NT2/D1 (cell line): ENCODE results near the gene LAD1.

Experiments used
- DNase-seq: peaks from one replicate; pipeline ENCODE4 v3.0.0-alpha.2; 2011; ENCODE audit warnings: low read depth, low spot score
- H3K27me3 ChIP-seq: 2 replicates; pipeline ENCODE4 v1.6.0; 2011; ENCODE audit warnings: mild to moderate bottlenecking; ENCODE audit not compliant: insufficient read length, insufficient read depth
- H3K36me3 ChIP-seq: 2 replicates; pipeline ENCODE4 v1.6.1; 2011; ENCODE audit warnings: mild to moderate bottlenecking, low read length, mixed read lengths; ENCODE audit not compliant: insufficient read depth, insufficient read length
- H3K4me1 ChIP-seq: 2 replicates; pipeline ENCODE4 v1.5.1; 2011; ENCODE audit not compliant: insufficient read depth, insufficient read length
- H3K4me3 ChIP-seq: 2 replicates; pipeline ENCODE4 v1.5.1; 2011; ENCODE audit warnings: low read depth; ENCODE audit not compliant: insufficient read length
- H3K9ac ChIP-seq: 2 replicates; pipeline ENCODE4 v1.6.0; 2011; ENCODE audit warnings: low read depth; ENCODE audit not compliant: insufficient read length
- H3K9me3 ChIP-seq: 2 replicates; pipeline ENCODE4 v1.5.1; 2011; ENCODE audit warnings: mild to moderate bottlenecking, low read length; ENCODE audit not compliant: insufficient read depth
- SUZ12 ChIP-seq: IDR thresholded peaks from 2 replicates; pipeline ENCODE4 v1.6.1; 2011; ENCODE audit not compliant: insufficient read length, insufficient read depth; ENCODE audit errors: extremely low read depth
- YY1 ChIP-seq: IDR thresholded peaks from 2 replicates; pipeline ENCODE4 v1.6.1; 2011; ENCODE audit not compliant: insufficient read length, insufficient read depth
- ZNF274 ChIP-seq: IDR thresholded peaks from 2 replicates; pipeline ENCODE4 v1.6.1; 2011; ENCODE audit warnings: mild to moderate bottlenecking, low read depth, low read length

Gene LAD1

GRCh38 chr1:201347498-201348210, 51.5 kb downstream of the LAD1 start:
- TF ChIP-seq SUZ12 (no peak), ZNF274 (no peak), YY1 (no peak)
- no peak for DNase-seq
- no peaks in the 10 kb centered on the region for H3K9me3 ChIP-seq
- no peaks in the 10 kb centered on the region for H3K27me3 ChIP-seq
- peaks cover 8% of the 10 kb centered on the region for H3K4me1 ChIP-seq
- no peak overlapping the region for H3K9ac ChIP-seq
- no peaks in the 10 kb centered on the region for H3K36me3 ChIP-seq
- H3K4me3 ChIP-seq: no peak overlapping the region

- Histone ChIP-seq H3K36me3 (no peaks in the 10 kb centered on the region), H3K9me3 (no peaks in the 10 kb centered on the region), H3K4me3 (no peak overlapping the region), H3K9ac (no peak overlapping the region), H3K4me1 (peaks cover 8% of the 10 kb centered on the region), H3K27me3 (no peaks in the 10 kb centered on the region)
- no peak for TF ChIP-seq ZNF274
- no peak for TF ChIP-seq YY1
- TF ChIP-seq SUZ12: no peak
- DNase-seq: no peak
Observed at GRCh38 chr1:201346987-201347386, 52.1 kb downstream of the LAD1 start.

- TF ChIP-seq YY1 (no peak), ZNF274 (no peak), SUZ12 (no peak)
- peak; percentile 81 for DNase-seq
- Histone ChIP-seq H3K9ac (no peak overlapping the region), H3K27me3 (no peaks in the 10 kb centered on the region), H3K36me3 (no peaks in the 10 kb centered on the region), H3K4me3 (no peak overlapping the region), H3K4me1 (peaks cover 8% of the 10 kb centered on the region), H3K9me3 (no peaks in the 10 kb centered on the region; the same call in 1 of the 2 replicates)
Observed at GRCh38 chr1:201346337-201346939, 52.7 kb downstream of the LAD1 start.

- no peak overlapping the region for H3K4me3 ChIP-seq
- no peak overlapping the region for H3K9ac ChIP-seq
- peaks cover 8% of the 10 kb centered on the region for H3K4me1 ChIP-seq
- no peaks in the 10 kb centered on the region for H3K36me3 ChIP-seq
- no peak for TF ChIP-seq SUZ12
- TF ChIP-seq YY1: no peak
- no peak for TF ChIP-seq ZNF274
- no peaks in the 10 kb centered on the region; the same call in 1 of the 2 replicates for H3K9me3 ChIP-seq
- H3K27me3 ChIP-seq: no peaks in the 10 kb centered on the region
- no peak for DNase-seq
Observed at GRCh38 chr1:201345081-201345355, 54.1 kb downstream of the LAD1 start.

- H3K9ac ChIP-seq: no peak overlapping the region
- no peaks in the 10 kb centered on the region for H3K36me3 ChIP-seq
- H3K4me3 ChIP-seq: no peak overlapping the region
- TF ChIP-seq ZNF274: no peak
- TF ChIP-seq SUZ12: no peak
- TF ChIP-seq YY1: no peak
- no peaks in the 10 kb centered on the region; the same call in 1 of the 2 replicates for H3K9me3 ChIP-seq
- H3K4me1 ChIP-seq: peaks cover 8% of the 10 kb centered on the region
- H3K27me3 ChIP-seq: no peaks in the 10 kb centered on the region
- DNase-seq: no peak
Observed at GRCh38 chr1:201344206-201345080, 54.7 kb downstream of the LAD1 start.

GRCh38 chr1:201341377-201341776, 57.7 kb downstream of the LAD1 start:
- Histone ChIP-seq H3K4me3 (no peak overlapping the region), H3K4me1 (no peaks in the 10 kb centered on the region), H3K9me3 (no peaks in the 10 kb centered on the region; the same call in 1 of the 2 replicates), H3K27me3 (no peaks in the 10 kb centered on the region), H3K9ac (no peak overlapping the region), H3K36me3 (no peaks in the 10 kb centered on the region)
- TF ChIP-seq YY1: no peak
- TF ChIP-seq SUZ12: no peak
- TF ChIP-seq ZNF274: no peak
- no peak for DNase-seq
